HUDEP-2 (cell line): ENCODE data around the gene BCAR3.

Source experiments
- DNase-seq, 76 experiments: peaks; one replicate each; lab custom pipeline; 2025; ENCODE audit not compliant: unreplicated experiment in 76 of 76; lab: John Stamatoyannopoulos, UW

BCAR3 gene

DNA sequence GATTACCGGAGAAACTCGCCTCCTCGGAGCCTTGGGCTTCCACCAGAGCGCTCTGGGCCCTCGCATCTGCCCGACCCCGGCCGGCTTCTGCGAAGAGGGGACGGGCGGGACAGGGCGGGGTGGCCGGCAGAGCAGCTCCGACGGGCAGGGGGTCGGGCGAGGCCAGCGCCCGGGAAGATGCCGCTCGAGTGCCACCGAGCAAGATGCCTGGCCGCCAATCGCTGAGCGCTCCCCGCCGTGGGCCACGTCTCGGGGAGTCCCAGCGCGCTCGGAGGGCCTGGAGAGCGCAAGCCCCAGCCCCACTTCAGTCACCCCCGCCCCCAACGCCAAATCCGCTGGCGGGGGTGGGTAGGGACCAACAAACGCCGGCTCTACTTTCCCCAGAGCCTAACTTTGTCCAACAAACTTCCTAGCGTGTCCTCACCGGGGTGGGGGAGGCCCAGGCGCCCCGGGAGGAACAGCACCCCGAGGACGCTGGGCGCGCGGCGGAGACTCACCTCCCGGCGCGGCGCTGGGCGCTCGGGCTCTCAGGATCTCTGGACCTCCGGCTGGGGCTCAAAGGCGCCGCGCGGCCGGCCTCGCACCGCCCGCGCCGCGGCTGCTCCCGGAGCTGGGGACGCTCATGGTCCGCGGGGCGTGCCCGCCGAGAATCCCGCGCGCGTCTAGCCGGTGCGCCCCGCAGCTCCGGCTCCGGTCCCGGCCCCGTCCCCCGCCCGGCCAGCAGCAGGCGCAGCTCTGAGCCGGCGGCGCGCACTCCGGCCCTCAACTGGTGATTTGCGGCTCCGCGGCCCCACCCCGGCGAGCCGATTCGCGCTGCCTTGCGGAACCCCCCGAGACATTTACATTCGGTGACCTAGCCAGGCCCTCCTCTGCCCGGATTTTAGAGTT, at the start of gene BCAR3:
TSS of gene BCAR3 (minus strand) at position 737 of the 888 bp plus-strand sequence. CDS start 6,907 bp downstream, outside the sequence.
- DNase-seq: peak in 9 of 76 experiments; percentile 6 to 32 (median 17)

- no peak for DNase-seq
These were observed 49.0 kb upstream of the BCAR3 start for GRCh38 chr1:93730621-93731020.

GRCh38 chr1:93729906-93730305, 48.3 kb upstream of the BCAR3 start:
- no peak for DNase-seq

GRCh38 chr1:93729502-93729901, 47.9 kb upstream of the BCAR3 start:
- DNase-seq: no peak

- no peak for DNase-seq
These were observed 47.0 kb upstream of the BCAR3 start for GRCh38 chr1:93728480-93729131.

DNA sequence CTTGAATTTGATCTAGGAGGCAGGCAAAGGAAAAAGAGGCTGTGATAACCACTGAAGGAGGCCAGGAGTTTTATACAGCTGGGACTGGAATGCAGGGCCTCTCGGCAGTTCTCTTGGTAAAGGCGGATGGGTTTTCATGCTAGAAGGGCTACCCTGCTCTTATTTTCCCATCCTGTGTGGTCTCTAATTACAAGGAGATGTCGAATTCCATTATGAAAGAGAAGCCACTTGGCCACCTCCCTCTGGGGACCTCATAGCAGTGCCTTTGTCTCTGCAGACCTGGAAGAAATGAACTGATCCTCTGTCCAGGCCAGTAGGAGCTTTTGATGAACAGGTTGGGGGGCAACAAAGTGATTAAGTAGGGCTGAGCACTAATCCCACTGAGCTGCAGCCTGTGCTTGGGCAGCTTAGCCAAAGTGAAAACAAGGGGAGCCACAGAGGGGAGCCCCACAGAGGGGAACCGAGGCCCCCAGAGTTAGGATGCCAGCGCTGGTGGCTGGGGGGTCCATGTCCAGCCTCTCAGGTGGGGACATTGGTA, 42.2 kb upstream of the BCAR3 start:
- DNase-seq: no peak

- DNase-seq: no peak
These were observed 41.5 kb upstream of the BCAR3 start for GRCh38 chr1:93723110-93723509.

- DNase-seq: no peak
These were observed 40.7 kb upstream of the BCAR3 start for GRCh38 chr1:93722081-93723031.

- no peak for DNase-seq
These were observed 39.5 kb upstream of the BCAR3 start for GRCh38 chr1:93720956-93721626.

- no peak for DNase-seq
These were observed 36.0 kb upstream of the BCAR3 start for GRCh38 chr1:93717640-93718039.

DNA sequence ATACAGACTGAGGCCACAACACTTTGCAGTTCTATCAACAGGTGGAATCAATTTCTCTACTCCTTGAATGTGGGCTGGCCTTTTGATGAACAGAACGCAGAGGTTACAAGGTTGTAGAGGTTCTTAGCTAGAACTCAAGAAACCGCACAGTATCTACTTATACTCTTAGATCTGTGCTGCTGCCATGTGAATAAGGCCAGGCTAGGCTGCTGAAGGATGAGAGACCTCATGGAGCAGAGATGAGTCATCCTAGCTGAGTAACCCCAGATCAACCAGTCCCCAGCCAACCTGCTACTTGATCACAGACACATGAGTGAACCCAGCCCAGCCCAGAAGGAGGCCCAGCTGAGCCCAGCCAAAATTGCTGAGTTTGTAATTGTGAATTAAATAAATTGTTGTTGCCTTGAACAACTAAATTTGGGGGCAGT, 35.3 kb upstream of the BCAR3 start:
- peak in 2 of 76 experiments; percentile 7 to 23 for DNase-seq

GRCh38 chr1:93716163-93716562, 34.5 kb upstream of the BCAR3 start:
- no peak for DNase-seq

DNA sequence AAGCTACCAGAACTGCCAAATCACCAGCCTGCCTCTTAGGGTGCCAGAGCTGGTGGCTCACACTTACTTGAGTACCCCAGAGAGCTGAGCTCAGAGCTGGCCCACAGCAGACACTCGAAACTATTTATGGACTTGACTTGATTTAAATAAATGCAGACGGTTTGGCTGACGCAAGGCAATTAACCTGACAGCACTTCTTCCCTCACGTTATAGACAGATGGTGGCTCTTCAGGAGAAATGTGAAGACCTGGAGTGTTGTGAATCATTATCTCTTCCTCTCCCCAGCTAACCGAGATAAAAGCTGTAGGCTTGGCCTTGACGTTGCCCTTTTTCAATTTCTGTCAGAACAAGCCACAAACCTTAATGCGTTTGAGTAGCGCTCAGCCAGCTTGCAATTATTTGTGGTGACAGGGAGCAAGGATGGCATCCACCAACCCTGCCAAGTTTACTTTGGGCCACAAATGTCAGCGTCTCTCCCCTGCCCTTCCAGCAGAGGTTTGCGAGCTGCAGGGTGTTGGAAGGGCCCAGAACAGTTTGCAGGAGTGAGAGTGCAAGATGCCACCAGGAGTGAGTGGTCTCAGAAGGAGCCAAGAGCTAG, 34.0 kb upstream of the BCAR3 start:
- peak in 2 of 76 experiments; percentile 11 to 32 for DNase-seq

GRCh38 chr1:93714356-93714755, 32.7 kb upstream of the BCAR3 start:
- no peak for DNase-seq

DNA sequence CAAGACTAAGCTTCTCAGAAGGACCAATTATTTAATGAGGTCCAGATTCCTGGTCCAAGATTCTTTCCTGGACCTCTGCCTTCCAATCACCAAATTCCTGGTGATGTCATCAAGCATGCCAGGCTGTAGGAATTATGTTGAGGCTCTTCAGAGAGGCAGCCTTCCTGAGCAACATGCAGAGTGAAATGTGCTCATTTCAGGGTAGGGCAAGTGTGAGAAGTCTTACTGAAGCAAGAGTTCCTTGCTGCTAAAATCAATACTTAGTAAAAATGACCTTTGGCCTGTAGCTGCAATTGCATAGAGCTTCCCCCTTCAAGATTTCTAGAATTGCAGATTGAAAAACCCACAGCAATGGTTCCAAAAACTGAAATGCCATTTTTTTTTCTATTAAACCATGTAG, 31.7 kb upstream of the BCAR3 start:
- no peak for DNase-seq

DNA sequence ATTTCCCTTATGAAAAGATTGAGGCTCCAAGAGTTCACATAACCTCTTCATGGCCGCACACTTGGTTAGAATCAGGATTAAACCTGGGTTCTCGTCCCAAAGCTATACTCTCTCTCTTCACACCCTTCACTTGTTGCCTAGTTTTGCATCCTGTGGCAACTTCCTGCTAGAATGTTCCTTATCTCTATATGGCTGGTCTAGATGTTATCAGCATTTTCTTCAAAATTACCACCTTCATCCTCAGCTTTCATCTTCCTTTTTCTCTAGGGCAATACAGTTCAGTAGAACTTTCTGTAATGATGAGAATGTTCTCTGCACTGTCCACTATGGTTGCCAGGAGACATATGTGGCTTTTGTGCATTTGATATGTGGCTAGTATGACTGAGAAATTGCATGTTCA, 31.1 kb upstream of the BCAR3 start:
- no peak for DNase-seq

GRCh38 chr1:93710499-93711453, 29.1 kb upstream of the BCAR3 start:
- no peak for DNase-seq

- DNase-seq: no peak
These were observed 27.3 kb upstream of the BCAR3 start for GRCh38 chr1:93708734-93709481.
